ENCODE data around the gene FILIP1L. TPM values are rescaled to one million over a fixed set of nuclear protein-coding genes. Genes with fewer than 3 reads are reported as not detected.

FILIP1L gene
- total and polyA plus RNA-seq, 2 of the 8 experiments (the other 6 are each of a cell fraction or from before 2014, with no cell fraction given): 0.06 to 0.09 TPM

GRCh38 chr3:100024520-100025303 lies 89.6 kb downstream of the FILIP1L start:
- Histone ChIP-seq H3K36me3 (ENCODE audit: control insufficient read depth in 2 of 4, insufficient read depth in 4 of 4, low read length in 3 of 4) (no peaks in the 10 kb centered on the region), H3K79me2 (ENCODE audit: control insufficient read depth in 1 of 2, insufficient read depth in 2 of 2, low read length in 2 of 2) (no peaks in the 10 kb centered on the region), H3K4ac (replicated peaks; ENCODE audit: insufficient read length, low read depth, low read length) (no peak overlapping the region), H3K9ac (replicated peaks in 1 of 4; ENCODE audit: extremely low read depth in 1 of 4, low read depth in 3 of 4, low read length in 3 of 4) (no peak overlapping the region), H3K23ac (ENCODE audit: insufficient read length) (no peak overlapping the region), H3K27me3 (replicated peaks in 1 of 4; ENCODE audit: control insufficient read depth in 3 of 4, extremely low read depth in 1 of 4, insufficient read depth in 3 of 4, low read length in 3 of 4) (no peaks in the 10 kb centered on the region), H3K9me3 (ENCODE audit: insufficient read depth in 2 of 2, low read depth in 1 of 2, low read length in 1 of 2) (no peaks in the 10 kb centered on the region; a peak in 1 of 4 replicates), H3K18ac (ENCODE audit: extremely low read depth, low read length) (no peak overlapping the region), H4K5ac (ENCODE audit: insufficient read length, low read depth, low read length) (no peak overlapping the region), H2AK5ac (ENCODE audit: low read depth, low read length) (no peak overlapping the region), H2AFZ (ENCODE audit: low read length) (no peak overlapping the region), H4K8ac (ENCODE audit: extremely low read depth, insufficient read depth, low read length) (no peak overlapping the region), H3K4me2 (ENCODE audit: insufficient read depth in 1 of 2, low read depth in 2 of 2, low read length in 2 of 2) (no peak overlapping the region), H2BK12ac (ENCODE audit: low read depth, low read length) (no peak overlapping the region), H3K23me2 (ENCODE audit: low read depth, low read length) (no peaks in the 10 kb centered on the region), H2BK5ac (ENCODE audit: low read depth, low read length) (no peak overlapping the region), H2BK15ac (ENCODE audit: low read length) (no peak overlapping the region), H3K4me1 (replicated peaks in 1 of 4; ENCODE audit: control insufficient read depth in 3 of 4, insufficient read depth in 4 of 4, low read length in 3 of 4) (no peaks in the 10 kb centered on the region), H3K79me1 (ENCODE audit: low read depth, low read length) (no peaks in the 10 kb centered on the region), H4K91ac (replicated peaks; ENCODE audit: insufficient read length, low read length) (no peak overlapping the region), H3K14ac (ENCODE audit: insufficient read length) (no peak overlapping the region), H3K27ac (ENCODE audit: low read depth, low read length) (no peak overlapping the region), H3K4me3 (ENCODE audit: extremely low read depth in 1 of 4, insufficient read depth in 2 of 4, low read depth in 3 of 4, low read length in 4 of 4) (no peak overlapping the region), H2BK120ac (replicated peaks; ENCODE audit: low read depth, low read length) (no peak overlapping the region), H3K56ac (replicated peaks; ENCODE audit: insufficient read length, low read depth, low read length) (no peak overlapping the region), H2BK20ac (ENCODE audit: low read length) (no peak overlapping the region), H4K20me1 (replicated peaks in 1 of 2; ENCODE audit: control insufficient read depth in 1 of 2, insufficient read depth in 2 of 2, low read length in 2 of 2) (no peaks in the 10 kb centered on the region)
- 93% methylated on average over 7 of the region's 7 CpGs; no CpG with 5 or more reads in 1 of the 2 experiments for WGBS, 2 experiments (ENCODE audit: extremely low coverage in 1 of 2, insufficient coverage in 1 of 2, insufficient read length in 1 of 2, insufficient replicate concordance in 2 of 2, low coverage in 1 of 2, low lambda C conversion rate in 2 of 2, missing lambda C conversion rate in 1 of 2)
- FAIRE-seq (no peak), DNase-seq (ENCODE audit: low read depth in 1 of 2, low spot score in 2 of 2) (no peak)
- POLR2A ChIA-PET (ENCODE audit: partially characterized antibody): interaction anchor here (1.2 kb wide), 1 partner anchor 9 kb away, joined by 3 read pairs; no protein-coding TSS in a partner anchor
- CTCF ChIA-PET (ENCODE audit: partially characterized antibody): interaction anchor here (1.1 to 2.5 kb wide), 6 partner anchors 9 to 181 kb away, joined by 3 to 8 read pairs (median 4); no protein-coding TSS in a partner anchor
- TF ChIP-seq SP1 (IDR thresholded peaks at IDR 0.05; ENCODE audit: low read depth, low read length) (no peak), RAD21 (IDR thresholded peaks at IDR 0.05 in 1 of 2, conservative IDR thresholded peaks at IDR 0.05 in 1 of 2; ENCODE audit: low read depth in 2 of 2, low read length in 2 of 2) (no peak), TCF12 (IDR thresholded peaks at IDR 0.05; ENCODE audit: low read depth, low read length) (no peak), SAP30 (IDR thresholded peaks at IDR 0.05; ENCODE audit: insufficient read depth, insufficient replicate concordance, low read length) (no peak), GTF2F1 (IDR thresholded peaks at IDR 0.05; ENCODE audit: borderline replicate concordance, low read depth, low read length) (no peak), EGR1 (IDR thresholded peaks at IDR 0.05; ENCODE audit: borderline replicate concordance, low read depth, low read length) (no peak), TBP (IDR thresholded peaks at IDR 0.05; ENCODE audit: low read depth, low read length) (no peak), BACH1 (IDR thresholded peaks at IDR 0.05; ENCODE audit: low read length) (no peak), ATF2 (IDR thresholded peaks at IDR 0.05; ENCODE audit: low read length) (no peak), NRF1 (IDR thresholded peaks at IDR 0.05; ENCODE audit: low read depth, low read length) (no peak), KDM5A (IDR thresholded peaks at IDR 0.05; ENCODE audit: low read length) (no peak)

All from H1 (cell line).